GM12891 (cell line): ENCODE measurements around the gene LARP1B.
"Not testable (repeated sequence)": the region's sequence is repeated elsewhere in the genome, so short reads cannot be mapped to it uniquely, and the experiment has no call there.

Source experiments
- DNase-seq: peaks from one replicate; pipeline ENCODE4 v3.0.0; 2011; ENCODE audit warnings: low spot score; ENCODE audit not compliant: insufficient read length
- FAIRE-seq: peaks from 2 replicates; lab custom pipeline; 2011; peaks lifted over from hg19 to GRCh38; lab: Jason Lieb, UNC
- PAX5 ChIP-seq: IDR thresholded peaks from 2 replicates; pipeline ENCODE4 v1.6.1; 2011; ENCODE audit warnings: low read length, moderate library complexity, mild to moderate bottlenecking; ENCODE audit not compliant: insufficient read depth, severe bottlenecking
- POLR2A ChIP-seq: IDR thresholded peaks from 2 replicates; pipeline ENCODE4 v1.6.1; 2011; ENCODE audit warnings: low read depth, low read length, control low read depth
- POLR2AphosphoS5 ChIP-seq: IDR thresholded peaks from 2 replicates; pipeline ENCODE4 v1.6.1; 2011; ENCODE audit warnings: low read depth, low read length, control low read depth
- POU2F2 ChIP-seq: IDR thresholded peaks from 2 replicates; pipeline ENCODE4 v1.6.1; 2011; ENCODE audit warnings: low read depth, mild to moderate bottlenecking, control low read depth, low read length, moderate library complexity
- SPI1 ChIP-seq: IDR thresholded peaks from 2 replicates; pipeline ENCODE4 v1.6.1; 2011; ENCODE audit warnings: low read depth, low read length, control low read depth
- TAF1 ChIP-seq: IDR thresholded peaks from 2 replicates; pipeline ENCODE4 v1.6.1; 2011; ENCODE audit warnings: low read depth, low read length, control low read depth

LARP1B gene

GRCh38 chr4:128241981-128242380 is 180.9 kb downstream of the LARP1B start:
- TF ChIP-seq POLR2AphosphoS5 (no peak), TAF1 (no peak), SPI1 (no peak), POLR2A (no peak), PAX5 (no peak), POU2F2 (no peak)
- FAIRE-seq: no peak

GRCh38 chr4:128242601-128243000 is 181.5 kb downstream of the LARP1B start:
- DNase-seq (no peak), FAIRE-seq (no peak)
- TF ChIP-seq TAF1: no peak

More at GRCh38 chr4:128241981-128242380, 180.9 kb downstream of the LARP1B start:
- no peak for DNase-seq

- FAIRE-seq (no peak), DNase-seq (no peak)
- TF ChIP-seq TAF1: no peak
- TF ChIP-seq PAX5: no peak
- TF ChIP-seq POLR2AphosphoS5: no peak
- no peak for TF ChIP-seq POLR2A
- TF ChIP-seq SPI1: no peak
- no peak for TF ChIP-seq POU2F2
Measured at GRCh38 chr4:128244379-128244778, 183.3 kb downstream of the LARP1B start.

GRCh38 chr4:128245391-128245790 is 184.3 kb downstream of the LARP1B start:
- not testable (repeated sequence) for FAIRE-seq, DNase-seq

GRCh38 chr4:128247906-128248305 is 186.8 kb downstream of the LARP1B start:
- FAIRE-seq (no peak), DNase-seq (no peak)
- no peak for TF ChIP-seq PAX5
- no peak for TF ChIP-seq POLR2AphosphoS5
- no peak for TF ChIP-seq POU2F2
- TF ChIP-seq SPI1: no peak
- no peak for TF ChIP-seq TAF1
- no peak for TF ChIP-seq POLR2A

GRCh38 chr4:128249787-128250668 is 188.9 kb downstream of the LARP1B start:
- FAIRE-seq: no peak
- DNase-seq: no peak
- TF ChIP-seq POU2F2 (no peak), POLR2A (no peak), POLR2AphosphoS5 (no peak), TAF1 (no peak), SPI1 (no peak), PAX5 (no peak)

GRCh38 chr4:128255906-128256305 is 194.8 kb downstream of the LARP1B start:
- TF ChIP-seq POU2F2 (no peak), POLR2A (no peak), POLR2AphosphoS5 (no peak), SPI1 (no peak), TAF1 (no peak), PAX5 (no peak)
- DNase-seq (no peak), FAIRE-seq (no peak)

GRCh38 chr4:128256539-128256938 is 195.4 kb downstream of the LARP1B start:
- no peak for TF ChIP-seq POLR2A
- TF ChIP-seq TAF1: no peak
- TF ChIP-seq SPI1: no peak
- no peak for TF ChIP-seq POU2F2
- TF ChIP-seq PAX5: no peak
- TF ChIP-seq POLR2AphosphoS5: no peak
- peak; percentile 9 for FAIRE-seq
- DNase-seq: no peak

GRCh38 chr4:128258166-128258565 is 197.1 kb downstream of the LARP1B start:
- not testable (repeated sequence) for DNase-seq, FAIRE-seq

GRCh38 chr4:128259889-128260288 is 198.8 kb downstream of the LARP1B start:
- not testable (repeated sequence) for FAIRE-seq, DNase-seq
